SJSA1 (cell line): ENCODE data around the gene INO80E. TPM values are rescaled to one million over a fixed set of nuclear protein-coding genes. Genes with fewer than 3 reads are reported as not detected.

ENCODE experiments used
- DNase-seq, 2 experiments: peaks; one replicate each; pipeline ENCODE4 v3.0.0-alpha.2; 2015 to 2020; ENCODE audit warnings: low spot score in 2 of 2, low read depth in 1 of 2
- H3K27ac ChIP-seq: fragments of 250-450 bp; sonication (Bioruptor Pico); 2 replicates; pipeline ENCODE4 v1.5.1; 2020; ENCODE audit warnings: mild to moderate bottlenecking, moderate library complexity
- H3K27me3 ChIP-seq: fragments of 250-450 bp; sonication (Bioruptor Pico); replicated peaks from 2 replicates; pipeline ENCODE4 v1.5.1; 2020; ENCODE audit warnings: mild to moderate bottlenecking, moderate library complexity
- H3K36me3 ChIP-seq: fragments of 250-450 bp; sonication (Bioruptor Pico); 2 replicates; pipeline ENCODE4 v1.5.1; 2020; ENCODE audit warnings: mild to moderate bottlenecking
- H3K4me1 ChIP-seq: fragments of 250-450 bp; sonication (Bioruptor Pico); replicated peaks from 2 replicates; pipeline ENCODE4 v1.6.1; 2021; ENCODE audit warnings: mild to moderate bottlenecking
- H3K4me3 ChIP-seq: fragments of 250-450 bp; sonication (Bioruptor Pico); 2 replicates; pipeline ENCODE4 v1.5.1; 2020; ENCODE audit warnings: mild to moderate bottlenecking
- H3K9me3 ChIP-seq: fragments of 250-450 bp; sonication (Bioruptor Pico); replicated peaks from 2 replicates; pipeline ENCODE4 v1.5.1; 2020; ENCODE audit warnings: mild to moderate bottlenecking
- total RNA-seq: library from RNA; depleted of rRNA; stranded (reverse); fragments of >200 nt; shearing (Covaris generic); gene quantifications from 2 replicates; pipeline ENCODE4 v1.2.3, GENCODE V29; 2014; rRNA removed

The INO80E gene
- total RNA-seq, 1 experiment from 2014 or later = 93.4 TPM

DNA sequence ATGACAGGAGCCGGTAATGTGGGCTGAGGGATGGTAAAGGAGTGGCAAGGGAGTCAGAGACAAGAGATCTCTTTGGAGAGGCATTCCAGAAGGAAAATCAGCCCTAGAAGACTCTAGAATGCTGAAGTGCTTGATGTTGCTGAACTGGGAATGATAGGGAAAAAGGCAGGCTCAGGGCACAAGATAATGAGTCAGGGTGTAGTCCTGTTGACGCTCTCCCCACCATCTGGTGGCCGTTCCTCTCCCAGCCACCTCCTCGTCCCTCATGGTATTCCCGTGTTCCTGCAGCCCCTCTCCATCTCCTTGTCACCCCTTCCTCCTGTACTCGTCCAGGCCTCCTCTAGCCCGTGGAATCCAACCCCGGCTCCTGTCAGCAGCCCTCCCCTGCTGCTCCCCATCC is 58.4 kb downstream of the INO80E start:
- H3K9me3 ChIP-seq = no peaks in the 10 kb centered on the region
- no peak overlapping the region for H3K27ac ChIP-seq
- H3K36me3 ChIP-seq = peaks cover 30% of the 10 kb centered on the region
- no peak overlapping the region for H3K4me3 ChIP-seq
- no peak for DNase-seq
- H3K27me3 ChIP-seq = no peaks in the 10 kb centered on the region
- H3K4me1 ChIP-seq = peaks cover 23% of the 10 kb centered on the region

DNA sequence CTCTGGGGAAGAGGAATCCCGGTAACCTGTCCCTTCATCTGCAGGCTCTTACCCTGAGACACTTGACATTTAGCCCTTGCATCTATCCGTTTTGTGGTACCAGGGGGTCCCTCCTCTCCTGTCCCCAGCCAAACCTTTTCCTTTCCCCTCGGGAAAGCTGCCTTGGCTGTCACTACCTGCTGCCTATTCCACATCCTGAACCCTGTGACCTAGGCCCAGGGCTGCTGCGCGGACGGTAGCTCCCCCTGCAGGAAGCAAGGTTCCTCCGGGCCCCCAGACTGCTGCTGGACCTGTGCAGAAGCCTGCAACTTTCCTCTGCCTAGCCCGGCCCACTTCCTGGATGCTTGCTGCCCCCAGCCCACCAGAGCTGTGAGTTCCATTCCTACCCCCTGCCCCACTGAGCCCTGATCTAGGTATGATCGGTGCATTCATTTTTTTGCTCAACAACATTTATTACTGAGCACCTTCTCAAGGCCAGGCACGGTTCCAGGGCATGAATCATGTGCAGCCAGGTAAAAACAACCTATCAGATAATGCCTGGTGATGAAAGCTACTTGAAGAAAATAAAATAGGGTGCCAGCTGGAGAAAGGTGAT is 59.0 kb downstream of the INO80E start:
- Histone ChIP-seq H3K27ac (no peak overlapping the region), H3K9me3 (no peaks in the 10 kb centered on the region), H3K4me1 (peaks cover 23% of the 10 kb centered on the region), H3K4me3 (no peak overlapping the region), H3K27me3 (no peaks in the 10 kb centered on the region), H3K36me3 (peaks cover 36% of the 10 kb centered on the region)
- no peak for DNase-seq

Other genes starting within 250 kb of the INO80E start
- not detected in 2 replicates for gene ZG16, start 218.0 kb upstream of the INO80E start, total RNA-seq
- 95.3 and 137 TPM in 2 replicates for gene KIF22, start 205.5 kb upstream of the INO80E start, total RNA-seq
- gene MAZ, start 189.7 kb upstream of the INO80E start, total RNA-seq = 237 and 331 TPM in 2 replicates
- gene PRRT2, start 184.0 kb upstream of the INO80E start, total RNA-seq = 0.11 TPM in 1 of 2 replicates, not detected in the other
- 39.3 and 66.0 TPM in 2 replicates for gene PAGR1, start 180.1 kb upstream of the INO80E start, total RNA-seq
- gene MVP, start 175.8 kb upstream of the INO80E start, total RNA-seq = 138 and 149 TPM in 2 replicates
- 59.9 and 71.6 TPM in 2 replicates for gene CDIPT, start 133.0 kb upstream of the INO80E start, total RNA-seq
- gene SEZ6L2, start 96.7 kb upstream of the INO80E start, total RNA-seq = 13.2 and 13.8 TPM in 2 replicates
- 3.7 and 8.8 TPM in 2 replicates for gene ASPHD1, start 95.8 kb upstream of the INO80E start, total RNA-seq
- gene KCTD13, start 70.0 kb upstream of the INO80E start, total RNA-seq = 10.2 and 43.8 TPM in 2 replicates
- gene TMEM219, start 34.2 kb upstream of the INO80E start, total RNA-seq = 86.2 and 143 TPM in 2 replicates
- gene TAOK2, start 22.4 kb upstream of the INO80E start, total RNA-seq = 55.7 and 65.8 TPM in 2 replicates
- gene HIRIP3, start 624 bp upstream of the INO80E start, total RNA-seq = 20.3 and 28.0 TPM in 2 replicates
- gene DOC2A, start 14.8 kb downstream of the INO80E start, total RNA-seq = not detected in 2 replicates
- not detected in 2 replicates for gene C16orf92, start 27.0 kb downstream of the INO80E start, total RNA-seq
- gene TLCD3B, start 35.0 kb downstream of the INO80E start, total RNA-seq = 0.55 and 3.1 TPM in 2 replicates
- 758 and 762 TPM in 2 replicates for gene ALDOA, start 69.5 kb downstream of the INO80E start, total RNA-seq
- gene PPP4C, start 79.8 kb downstream of the INO80E start, total RNA-seq = 100 and 134 TPM in 2 replicates
- not detected in 2 replicates for gene TBX6, start 95.7 kb downstream of the INO80E start, total RNA-seq
- gene YPEL3, start 100.0 kb downstream of the INO80E start, total RNA-seq = 3.1 and 4.8 TPM in 2 replicates
- 0.50 TPM in 1 of 2 replicates, not detected in the other for gene GDPD3, start 117.3 kb downstream of the INO80E start, total RNA-seq
- gene MAPK3, start 127.0 kb downstream of the INO80E start, total RNA-seq = 18.6 and 23.3 TPM in 2 replicates
- 4.3 and 4.5 TPM in 2 replicates for gene CORO1A, start 187.4 kb downstream of the INO80E start, total RNA-seq
- 156 and 420 TPM in 2 replicates for gene BOLA2B, start 197.4 kb downstream of the INO80E start, total RNA-seq
- 14.3 and 43.6 TPM in 2 replicates for gene SLX1A, start 197.6 kb downstream of the INO80E start, total RNA-seq
- 3.6 and 5.8 TPM in 2 replicates for gene SULT1A3, start 203.0 kb downstream of the INO80E start, total RNA-seq